GM18519 (cell line): ENCODE measurements around the gene ARHGAP21.
"Not testable (repeated sequence)": the region's sequence is repeated elsewhere in the genome, so short reads cannot be mapped to it uniquely, and the experiment has no call there.

Source experiments
- ATAC-seq: cut with Tn5 transposase; IDR thresholded peaks from one replicate; pipeline ENCODE4 v1.9.1; 2021; ENCODE audit warnings: mild to moderate bottlenecking, moderate library complexity; ENCODE audit not compliant: unreplicated experiment, low FRiP score

ARHGAP21 gene

GRCh38 chr10:24643679-24644209, 79.9 kb downstream of the ARHGAP21 start:
- no peak for ATAC-seq

DNA sequence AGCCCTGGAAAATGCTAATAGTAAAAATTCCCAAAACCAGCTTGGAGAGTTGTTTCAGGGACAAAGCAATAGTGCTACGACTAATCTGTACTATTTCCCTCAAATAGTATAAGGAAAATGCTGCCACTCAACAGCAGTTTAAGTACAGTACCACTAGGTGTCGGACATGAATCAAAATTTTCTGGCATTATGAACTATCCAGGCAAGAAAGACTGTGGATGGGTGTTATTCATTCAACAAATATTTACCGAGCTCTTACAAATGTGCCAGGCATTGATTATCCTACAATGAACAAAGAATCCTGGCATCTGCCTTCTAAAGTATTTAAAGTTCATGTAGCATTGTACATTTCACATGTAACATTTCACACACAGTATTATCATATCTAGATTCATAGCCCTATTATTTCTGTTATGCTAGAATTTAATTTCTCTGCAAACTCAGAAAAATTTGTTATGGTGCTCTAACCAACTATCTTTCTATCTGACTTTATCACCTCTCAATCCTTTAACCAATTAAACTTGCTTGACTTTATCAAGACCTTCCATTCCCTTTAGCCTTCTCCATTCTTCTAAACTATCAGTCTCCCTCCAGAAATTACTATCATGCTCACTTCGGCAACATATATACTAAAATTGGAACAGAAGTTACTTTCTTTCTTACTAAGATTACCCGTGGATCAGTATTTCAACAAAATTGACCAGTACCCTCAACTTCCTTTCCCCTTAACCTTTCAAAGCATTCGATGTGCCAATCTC, 80.6 kb downstream of the ARHGAP21 start:
- ATAC-seq: peak; percentile 73

DNA sequence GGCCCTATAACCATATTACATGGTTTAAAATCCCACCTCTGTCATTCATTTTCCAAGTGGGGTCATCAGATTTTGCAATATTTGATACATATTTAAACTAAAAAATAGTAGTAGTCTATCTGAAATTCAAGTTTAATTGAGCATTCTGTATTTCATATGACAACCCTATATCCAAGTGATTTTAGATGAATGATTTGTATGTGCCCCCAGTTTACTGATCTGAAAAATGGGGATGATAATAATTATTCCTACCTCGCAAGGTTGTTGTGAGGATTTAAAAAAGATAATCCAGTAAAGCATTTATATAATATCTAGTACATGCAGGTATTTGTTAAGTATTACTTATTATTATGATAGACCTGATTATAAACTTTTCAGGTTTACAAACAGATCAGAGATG, 84.6 kb downstream of the ARHGAP21 start:
- ATAC-seq: no peak

DNA sequence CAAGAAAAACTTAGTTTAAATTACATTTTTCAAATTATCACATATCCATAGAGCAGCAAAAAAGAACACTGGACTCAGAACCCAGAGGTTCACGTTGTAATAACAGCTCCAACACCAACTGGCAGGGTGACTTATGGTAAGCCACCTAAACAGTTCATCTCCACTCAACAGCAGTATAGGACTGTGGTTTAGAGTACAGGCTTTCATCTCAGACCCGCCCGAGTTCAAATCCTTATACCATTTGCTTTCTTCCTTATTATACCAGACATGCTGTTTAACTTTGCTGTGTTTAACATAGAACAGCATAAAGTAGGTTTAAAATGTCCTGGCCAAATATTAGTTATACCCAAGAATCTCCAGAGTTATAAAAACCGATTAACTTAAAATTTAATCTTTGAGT, 97.9 kb downstream of the ARHGAP21 start:
- no peak for ATAC-seq

GRCh38 chr10:24623383-24623782, 100.3 kb downstream of the ARHGAP21 start:
- no peak for ATAC-seq

DNA sequence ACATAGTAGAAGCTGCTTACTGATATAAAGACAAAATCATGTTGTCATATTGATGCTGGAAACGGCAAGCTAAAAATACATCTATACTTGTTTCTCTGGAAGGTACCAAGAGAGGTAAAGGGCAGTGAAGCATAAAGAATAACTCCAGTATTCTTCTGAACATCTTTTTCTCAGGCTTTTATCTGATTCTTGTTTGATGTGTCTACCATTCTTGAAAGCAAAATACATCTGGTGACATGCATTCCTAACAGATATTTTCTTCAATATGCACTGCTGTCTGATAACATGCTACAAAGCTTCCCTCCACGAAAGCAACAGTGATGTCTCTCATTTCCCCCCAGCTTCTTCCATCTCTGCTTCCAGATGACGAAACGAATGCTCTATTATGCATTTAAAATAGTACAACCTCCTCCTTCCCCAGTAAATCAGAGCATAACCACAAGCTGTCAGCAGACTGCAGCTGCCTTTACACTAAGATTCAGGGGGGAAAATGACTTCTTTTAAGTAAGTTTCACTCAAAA, 100.8 kb downstream of the ARHGAP21 start:
- ATAC-seq: no peak

DNA sequence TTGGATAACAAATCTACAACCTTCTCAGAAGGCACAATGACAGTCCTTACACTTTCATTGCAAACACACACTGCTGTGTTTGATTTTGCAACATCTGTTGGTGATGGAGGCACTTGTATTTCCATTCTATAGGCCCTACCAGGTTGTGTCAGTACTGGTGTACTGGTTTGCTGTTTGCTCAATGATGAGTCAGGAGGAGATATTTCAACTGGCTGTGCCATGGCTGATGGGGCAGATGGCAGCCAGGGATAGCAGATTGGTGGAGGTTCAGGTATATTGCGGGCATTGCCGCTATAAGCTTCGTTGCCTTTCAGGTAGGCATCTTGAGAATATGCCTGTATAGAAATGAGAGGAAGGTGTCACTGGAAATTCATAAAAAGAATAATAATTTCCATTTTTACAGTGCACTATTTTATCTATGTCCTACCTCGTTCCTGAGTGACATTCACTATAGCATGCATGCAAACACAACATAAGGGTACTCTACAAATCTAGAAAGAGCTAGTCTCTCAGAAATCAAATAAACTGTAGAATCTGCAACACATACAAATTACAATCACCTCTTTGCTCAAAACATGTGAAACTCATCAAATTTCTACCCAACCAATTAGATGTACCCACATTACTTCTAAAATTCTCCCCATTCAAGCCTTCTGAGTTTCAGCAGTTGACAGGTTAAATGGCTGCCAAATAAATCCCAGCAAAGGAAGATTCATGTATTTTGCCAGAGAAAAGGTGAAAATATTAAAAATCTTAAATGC, 102.5 kb downstream of the ARHGAP21 start:
- not testable (repeated sequence) for ATAC-seq

GRCh38 chr10:24619994-24620310, 103.7 kb downstream of the ARHGAP21 start:
- ATAC-seq: not testable (repeated sequence)

GRCh38 chr10:24619291-24619993, 104.2 kb downstream of the ARHGAP21 start:
- ATAC-seq: not testable (repeated sequence)

- ATAC-seq: no peak
These were observed 105.3 kb downstream of the ARHGAP21 start for GRCh38 chr10:24618401-24618800.

DNA sequence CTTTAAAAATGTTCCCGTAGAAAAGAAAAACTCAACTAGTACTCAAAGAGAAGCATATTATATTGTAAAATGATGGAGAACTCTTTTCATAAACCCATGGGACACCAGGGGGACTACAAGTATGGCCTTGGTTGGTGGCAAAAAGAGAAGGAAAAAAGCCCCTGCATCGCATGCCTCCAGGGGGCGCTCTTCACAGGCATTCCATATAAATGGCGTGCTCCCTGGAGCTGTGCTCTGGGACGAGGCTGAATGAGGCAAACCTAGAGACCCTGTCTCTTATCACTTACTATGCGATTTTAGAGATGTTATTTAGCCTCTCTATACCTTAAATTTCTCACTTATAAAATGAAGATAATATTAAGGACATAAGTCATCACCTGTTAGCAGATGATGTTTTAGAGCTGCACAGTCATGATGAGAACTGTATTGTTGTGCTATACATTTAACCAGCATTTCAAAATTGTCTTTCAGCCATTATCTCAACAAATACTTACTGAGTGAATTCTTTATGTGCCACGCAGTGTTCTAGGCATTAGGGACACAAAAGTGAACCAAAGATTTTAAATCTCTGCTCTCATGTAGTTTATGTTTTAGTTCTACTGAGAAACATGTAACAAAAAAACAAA, 105.8 kb downstream of the ARHGAP21 start:
- peak; percentile 42 for ATAC-seq

- no peak for ATAC-seq
These were observed 107.2 kb downstream of the ARHGAP21 start for GRCh38 chr10:24616536-24616935.

- ATAC-seq: no peak
These were observed 117.7 kb downstream of the ARHGAP21 start for GRCh38 chr10:24606021-24606420.

- ATAC-seq: no peak
These were observed 118.5 kb downstream of the ARHGAP21 start for GRCh38 chr10:24605141-24605540.

DNA sequence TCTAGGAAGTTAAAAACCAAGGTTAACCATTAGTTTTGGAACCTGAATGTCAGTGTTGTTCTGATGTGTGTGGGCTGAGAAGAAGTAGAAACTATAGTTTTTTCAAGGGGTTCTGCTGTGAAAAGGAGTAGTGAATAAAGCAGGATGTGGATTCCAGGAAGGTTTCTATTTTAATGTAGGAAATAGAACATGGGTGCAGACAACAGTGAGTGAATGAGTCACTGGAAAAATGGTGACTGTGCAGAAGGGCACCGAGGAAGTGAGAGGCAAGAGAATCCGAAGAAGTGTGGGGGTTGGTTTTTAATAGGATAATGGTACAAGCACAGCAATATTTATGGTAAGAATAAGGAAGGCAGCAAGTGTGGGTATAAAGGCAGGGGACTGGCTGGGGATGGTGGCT, 120.4 kb downstream of the ARHGAP21 start:
- ATAC-seq: no peak

GRCh38 chr10:24597961-24598360, 125.7 kb downstream of the ARHGAP21 start:
- ATAC-seq: no peak

GRCh38 chr10:24597426-24597825, 126.3 kb downstream of the ARHGAP21 start:
- ATAC-seq: no peak

DNA sequence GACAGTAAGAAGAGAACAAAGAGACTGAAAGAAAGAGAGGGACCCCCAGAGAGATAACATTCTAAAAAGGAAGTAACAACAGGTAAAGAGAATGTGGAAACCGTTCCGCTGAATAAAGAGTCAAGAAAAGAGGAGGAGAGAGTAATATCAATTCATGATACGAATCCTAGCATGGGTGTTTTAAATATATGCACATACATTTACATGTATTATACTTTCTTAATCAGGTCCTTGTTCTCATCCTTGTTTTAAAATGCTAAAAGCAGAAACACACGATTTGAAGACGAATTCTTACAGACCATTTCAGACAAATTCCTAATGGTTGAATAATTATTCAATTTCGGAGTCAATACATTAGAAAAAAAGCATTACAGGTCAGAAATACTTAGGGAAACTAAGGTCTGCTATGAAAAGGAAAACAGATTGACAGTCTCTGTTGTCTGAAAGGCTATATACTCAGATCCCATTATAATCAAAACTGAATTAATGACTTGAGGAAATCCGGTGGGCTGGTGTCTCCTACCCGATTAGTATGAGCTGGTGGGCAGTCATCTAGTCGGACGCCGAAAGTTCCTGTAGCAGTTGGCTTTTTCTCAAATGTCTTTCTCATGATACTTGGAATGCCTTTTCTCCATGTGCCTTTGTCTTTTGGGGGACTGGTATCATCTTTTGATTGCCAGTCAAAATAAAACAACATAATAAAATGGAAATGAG, 127.3 kb downstream of the ARHGAP21 start:
- no peak for ATAC-seq

GRCh38 chr10:24590697-24591457, 132.8 kb downstream of the ARHGAP21 start:
- ATAC-seq: no peak
